Measurements from ENCODE around the gene GDNF. TPM values are rescaled to one million over a fixed set of nuclear protein-coding genes. Genes with fewer than 3 reads are reported as not detected.
"Not testable (repeated sequence)": the region's sequence is repeated elsewhere in the genome, so short reads cannot be mapped to it uniquely, and the experiment has no call there.

GDNF gene
- total RNA-seq, 1 donor from 2014 or later: not detected

DNA sequence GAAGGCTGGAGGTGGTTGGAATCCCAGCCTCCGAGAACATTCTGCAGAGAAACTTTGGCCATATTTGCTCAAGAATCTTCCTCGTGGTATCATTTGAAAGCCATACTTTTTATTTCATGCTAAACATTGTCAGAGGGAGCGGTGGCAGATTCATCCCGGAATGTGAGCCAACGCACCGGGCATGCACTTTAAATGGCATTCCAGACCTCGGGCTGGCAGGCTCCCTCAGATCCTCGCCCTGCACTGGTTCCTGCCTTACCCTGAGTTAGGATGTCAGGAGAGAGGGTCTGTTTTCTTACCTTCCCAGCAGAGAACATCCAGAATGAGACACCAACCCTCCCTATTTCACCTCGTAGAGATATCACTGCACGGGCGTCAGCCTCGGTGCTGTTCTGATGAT is 33.8 kb downstream of the GDNF start:
- intact Hi-C loops (cut with micrococcal nuclease): no loop called here
- Mint-ChIP-seq H3K36me3 (ENCODE audit: low read depth) (no peaks in the 10 kb centered on the region), H3K4me1 (no peaks in the 10 kb centered on the region), H3K27me3 (peaks cover 7% of the 10 kb centered on the region), H3K4me3 (no peak overlapping the region), H3K9me3 (no peaks in the 10 kb centered on the region), H3K27ac (no peak overlapping the region)
- ATAC-seq (ENCODE audit: low read depth): no peak
- ChIA-PET POLR2A (no interaction called here), CTCF (no interaction called here)
- no peak for DNase-seq
- TF ChIP-seq, protein P1, sequence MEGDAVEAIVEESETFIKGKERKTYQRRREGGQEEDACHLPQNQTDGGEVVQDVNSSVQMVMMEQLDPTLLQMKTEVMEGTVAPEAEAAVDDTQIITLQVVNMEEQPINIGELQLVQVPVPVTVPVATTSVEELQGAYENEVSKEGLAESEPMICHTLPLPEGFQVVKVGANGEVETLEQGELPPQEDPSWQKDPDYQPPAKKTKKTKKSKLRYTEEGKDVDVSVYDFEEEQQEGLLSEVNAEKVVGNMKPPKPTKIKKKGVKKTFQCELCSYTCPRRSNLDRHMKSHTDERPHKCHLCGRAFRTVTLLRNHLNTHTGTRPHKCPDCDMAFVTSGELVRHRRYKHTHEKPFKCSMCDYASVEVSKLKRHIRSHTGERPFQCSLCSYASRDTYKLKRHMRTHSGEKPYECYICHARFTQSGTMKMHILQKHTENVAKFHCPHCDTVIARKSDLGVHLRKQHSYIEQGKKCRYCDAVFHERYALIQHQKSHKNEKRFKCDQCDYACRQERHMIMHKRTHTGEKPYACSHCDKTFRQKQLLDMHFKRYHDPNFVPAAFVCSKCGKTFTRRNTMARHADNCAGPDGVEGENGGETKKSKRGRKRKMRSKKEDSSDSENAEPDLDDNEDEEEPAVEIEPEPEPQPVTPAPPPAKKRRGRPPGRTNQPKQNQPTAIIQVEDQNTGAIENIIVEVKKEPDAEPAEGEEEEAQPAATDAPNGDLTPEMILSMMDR (IDR thresholded peaks at IDR 0.05): no peak

DNA sequence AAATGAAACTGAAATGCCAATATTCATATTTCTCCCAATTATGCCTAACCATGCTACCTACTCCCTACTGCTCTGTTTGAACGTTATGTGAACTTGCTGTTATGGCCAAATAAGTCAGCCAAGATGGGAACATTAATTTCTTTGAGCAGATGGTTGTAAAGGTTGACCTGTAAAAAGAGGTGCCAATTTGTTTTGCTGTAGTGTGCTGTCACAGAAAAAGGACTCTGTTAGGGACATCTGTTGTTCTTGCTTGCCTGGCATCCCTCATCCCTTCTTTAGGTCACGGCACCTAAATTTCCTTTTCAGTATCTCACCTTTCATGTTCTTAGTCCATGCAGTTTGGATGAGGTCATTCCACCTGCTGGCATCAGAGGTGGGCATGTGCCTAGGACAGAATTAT is 35.4 kb downstream of the GDNF start:
- H3K27me3 Mint-ChIP-seq: peaks cover 7% of the 10 kb centered on the region
- H3K36me3 Mint-ChIP-seq (ENCODE audit: low read depth): no peaks in the 10 kb centered on the region
- no peaks in the 10 kb centered on the region for H3K4me1 Mint-ChIP-seq
- ATAC-seq (ENCODE audit: low read depth) (no peak), DNase-seq (no peak)
- H3K27ac Mint-ChIP-seq: no peak overlapping the region
- ChIA-PET POLR2A (no interaction called here), CTCF (no interaction called here)
- H3K9me3 Mint-ChIP-seq: no peaks in the 10 kb centered on the region
- no peak overlapping the region for H3K4me3 Mint-ChIP-seq
- TF ChIP-seq, protein P1 (IDR thresholded peaks at IDR 0.05): no peak
- intact Hi-C loops (cut with micrococcal nuclease): no loop called here

DNA sequence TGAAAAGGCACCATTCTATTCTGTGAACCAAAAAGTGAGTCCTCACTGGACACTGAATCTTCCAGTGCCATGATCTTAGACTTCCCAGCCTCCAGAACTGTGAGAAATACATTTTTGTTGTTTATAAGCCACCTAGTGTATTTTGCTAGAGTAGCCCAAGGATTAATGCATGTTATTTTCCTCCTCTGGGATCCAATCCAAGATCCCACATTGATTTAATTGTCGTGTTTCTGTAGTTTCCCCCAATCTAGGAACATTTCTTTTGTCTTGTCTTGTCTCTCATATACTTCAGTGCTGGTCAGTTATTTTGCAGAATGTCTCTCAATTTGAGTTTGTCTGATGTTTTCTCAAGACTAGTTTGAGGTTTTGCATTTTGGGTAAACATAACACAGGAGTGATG is 36.4 kb downstream of the GDNF start:
- H3K4me3 Mint-ChIP-seq: no peak overlapping the region
- no peaks in the 10 kb centered on the region for H3K9me3 Mint-ChIP-seq
- ChIA-PET POLR2A (no interaction called here), CTCF (no interaction called here)
- DNase-seq (no peak), ATAC-seq (ENCODE audit: low read depth) (no peak)
- no peak overlapping the region for H3K27ac Mint-ChIP-seq
- H3K4me1 Mint-ChIP-seq: no peaks in the 10 kb centered on the region
- H3K27me3 Mint-ChIP-seq: peaks cover 7% of the 10 kb centered on the region
- H3K36me3 Mint-ChIP-seq (ENCODE audit: low read depth): no peaks in the 10 kb centered on the region
- intact Hi-C loops (cut with micrococcal nuclease): no loop called here
- TF ChIP-seq, protein P1 (IDR thresholded peaks at IDR 0.05): no peak

- H3K36me3 Mint-ChIP-seq (ENCODE audit: low read depth): no peaks in the 10 kb centered on the region
- POLR2A ChIA-PET: no interaction called here
- CTCF ChIA-PET: no interaction called here
- ATAC-seq (ENCODE audit: low read depth) (no peak), DNase-seq (no peak)
- intact Hi-C loops (cut with micrococcal nuclease): no loop called here
- peaks cover 5% of the 10 kb centered on the region for H3K27me3 Mint-ChIP-seq
- H3K9me3 Mint-ChIP-seq: peaks cover 7% of the 10 kb centered on the region
- TF ChIP-seq, protein P1 (IDR thresholded peaks at IDR 0.05): no peak
- no peak overlapping the region for H3K4me3 Mint-ChIP-seq
- H3K4me1 Mint-ChIP-seq: no peaks in the 10 kb centered on the region
- no peak overlapping the region for H3K27ac Mint-ChIP-seq
Observed at GRCh38 chr5:37801521-37801920, 38.3 kb downstream of the GDNF start.

- ATAC-seq (ENCODE audit: low read depth) (no peak), DNase-seq (no peak)
- no peaks in the 10 kb centered on the region for H3K36me3 Mint-ChIP-seq (ENCODE audit: low read depth)
- POLR2A ChIA-PET: no interaction called here
- intact Hi-C loops (cut with micrococcal nuclease): no loop called here
- no peak overlapping the region for H3K27ac Mint-ChIP-seq
- TF ChIP-seq, protein P1 (IDR thresholded peaks at IDR 0.05): no peak
- CTCF ChIA-PET: no interaction called here
- H3K4me1 Mint-ChIP-seq: no peaks in the 10 kb centered on the region
- H3K9me3 Mint-ChIP-seq: peaks cover 7% of the 10 kb centered on the region
- H3K4me3 Mint-ChIP-seq: no peak overlapping the region
- peaks cover 5% of the 10 kb centered on the region for H3K27me3 Mint-ChIP-seq
Observed at GRCh38 chr5:37799865-37800421, 39.9 kb downstream of the GDNF start.

DNA sequence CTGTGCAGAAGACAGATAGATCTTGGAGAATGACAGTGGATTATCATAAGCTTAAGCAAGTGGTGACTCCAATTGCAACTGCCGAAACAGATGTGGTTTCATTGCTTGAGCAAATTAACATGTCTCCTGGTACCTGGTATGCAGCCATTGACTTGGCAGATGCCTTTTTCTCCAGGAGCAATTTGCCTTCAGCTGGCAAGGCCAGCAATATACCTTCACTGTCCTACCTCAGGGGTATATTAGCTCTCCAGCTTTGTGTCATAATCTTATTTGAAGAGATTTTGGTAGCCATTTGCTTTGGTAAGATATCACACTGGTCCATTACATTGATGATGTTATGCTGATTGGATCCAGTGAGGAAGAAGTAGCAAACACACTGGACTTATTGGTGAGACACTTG is 43.4 kb downstream of the GDNF start:
- ATAC-seq (ENCODE audit: low read depth); H3K4me3 Mint-ChIP-seq; H3K4me1 Mint-ChIP-seq; H3K27me3 Mint-ChIP-seq; POLR2A ChIA-PET; H3K27ac Mint-ChIP-seq; intact Hi-C loops (cut with micrococcal nuclease); DNase-seq; CTCF ChIA-PET; H3K36me3 Mint-ChIP-seq (ENCODE audit: low read depth): not testable (repeated sequence)
- H3K9me3 Mint-ChIP-seq: peaks cover 15% of the 10 kb centered on the region

- H3K36me3 Mint-ChIP-seq (ENCODE audit: low read depth); H3K27me3 Mint-ChIP-seq; intact Hi-C loops (cut with micrococcal nuclease); H3K27ac Mint-ChIP-seq; ATAC-seq (ENCODE audit: low read depth); H3K4me3 Mint-ChIP-seq; DNase-seq; POLR2A ChIA-PET; CTCF ChIA-PET; H3K4me1 Mint-ChIP-seq: not testable (repeated sequence)
- peaks cover 15% of the 10 kb centered on the region for H3K9me3 Mint-ChIP-seq
Observed at GRCh38 chr5:37795292-37795691, 44.5 kb downstream of the GDNF start.

Data from activated B cell treated with CpG ODN at 0.5 μM for 24 hours (primary cell).